HG02759 (cell line): ENCODE data around the gene SPATA31C1.
"Not testable (repeated sequence)": the region's sequence is repeated elsewhere in the genome, so short reads cannot be mapped to it uniquely, and the experiment has no call there.

ENCODE experiments used
- ATAC-seq: cut with Tn5 transposase; IDR thresholded peaks from one replicate; pipeline ENCODE4 v1.9.1; 2021; ENCODE audit warnings: mild to moderate bottlenecking, moderate library complexity; ENCODE audit not compliant: unreplicated experiment

SPATA31C1 gene

DNA sequence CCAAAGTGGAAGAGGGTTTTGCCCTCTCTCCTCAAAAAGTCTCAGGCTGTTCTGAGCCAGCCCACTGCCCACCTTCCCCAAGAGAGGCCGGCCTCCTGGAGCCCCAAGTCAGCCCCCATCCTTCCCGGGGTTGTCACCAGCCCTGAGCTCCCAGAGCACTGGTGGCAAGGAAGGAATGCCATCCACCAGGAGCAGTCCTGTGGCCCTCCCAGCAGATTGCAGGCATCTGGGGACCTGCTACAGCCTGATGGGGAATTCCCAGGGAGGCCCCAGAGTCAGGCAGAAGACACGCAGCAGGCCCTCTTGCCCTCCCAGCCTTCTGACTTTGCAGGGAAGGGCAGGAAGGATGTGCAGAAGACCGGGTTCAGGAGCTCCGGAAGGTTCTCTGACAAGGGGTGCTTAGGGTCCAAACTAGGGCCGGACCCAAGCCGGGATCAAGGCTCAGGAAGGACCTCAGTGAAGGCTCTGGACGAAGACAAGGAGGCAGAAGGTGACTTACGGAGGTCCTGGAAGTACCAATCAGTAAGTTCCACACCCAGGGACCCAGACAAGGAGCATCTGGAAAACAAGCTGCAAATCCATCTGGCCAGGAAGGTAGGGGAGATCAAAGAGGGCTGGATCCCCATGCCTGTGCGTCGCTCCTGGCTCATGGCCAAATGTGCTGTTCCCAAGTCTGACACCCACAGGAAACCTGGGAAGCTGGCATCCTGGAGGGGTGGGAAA, 31.4 kb upstream of the SPATA31C1 start:
- no peak for ATAC-seq

DNA sequence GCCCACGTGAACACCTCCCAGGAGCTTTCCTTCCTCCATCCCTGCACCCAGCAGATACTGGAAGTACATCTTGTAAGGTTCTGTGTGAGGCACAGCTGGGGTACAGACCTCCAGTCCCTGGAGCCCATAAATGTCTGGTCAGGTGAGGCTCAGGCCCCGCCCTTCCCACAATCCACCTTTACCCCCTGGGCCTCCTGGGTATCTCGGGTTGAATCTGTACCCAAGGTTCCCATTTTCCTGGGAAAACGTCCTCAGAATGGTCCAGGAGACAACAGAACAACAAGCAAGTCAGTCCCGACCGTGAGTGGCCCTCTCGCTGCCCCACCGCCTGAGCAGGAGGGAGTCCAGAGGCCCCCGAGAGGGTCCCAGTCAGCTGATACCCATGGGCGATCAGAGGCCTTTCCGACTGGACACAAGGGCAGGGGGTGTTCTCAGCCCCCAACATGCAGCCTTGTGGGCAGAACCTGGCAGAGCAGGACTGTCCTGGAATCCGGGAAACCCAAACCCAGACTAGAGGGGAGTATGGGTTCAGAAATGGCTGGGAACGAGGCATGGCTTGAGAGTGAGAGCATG, 30.7 kb upstream of the SPATA31C1 start:
- ATAC-seq = no peak

DNA sequence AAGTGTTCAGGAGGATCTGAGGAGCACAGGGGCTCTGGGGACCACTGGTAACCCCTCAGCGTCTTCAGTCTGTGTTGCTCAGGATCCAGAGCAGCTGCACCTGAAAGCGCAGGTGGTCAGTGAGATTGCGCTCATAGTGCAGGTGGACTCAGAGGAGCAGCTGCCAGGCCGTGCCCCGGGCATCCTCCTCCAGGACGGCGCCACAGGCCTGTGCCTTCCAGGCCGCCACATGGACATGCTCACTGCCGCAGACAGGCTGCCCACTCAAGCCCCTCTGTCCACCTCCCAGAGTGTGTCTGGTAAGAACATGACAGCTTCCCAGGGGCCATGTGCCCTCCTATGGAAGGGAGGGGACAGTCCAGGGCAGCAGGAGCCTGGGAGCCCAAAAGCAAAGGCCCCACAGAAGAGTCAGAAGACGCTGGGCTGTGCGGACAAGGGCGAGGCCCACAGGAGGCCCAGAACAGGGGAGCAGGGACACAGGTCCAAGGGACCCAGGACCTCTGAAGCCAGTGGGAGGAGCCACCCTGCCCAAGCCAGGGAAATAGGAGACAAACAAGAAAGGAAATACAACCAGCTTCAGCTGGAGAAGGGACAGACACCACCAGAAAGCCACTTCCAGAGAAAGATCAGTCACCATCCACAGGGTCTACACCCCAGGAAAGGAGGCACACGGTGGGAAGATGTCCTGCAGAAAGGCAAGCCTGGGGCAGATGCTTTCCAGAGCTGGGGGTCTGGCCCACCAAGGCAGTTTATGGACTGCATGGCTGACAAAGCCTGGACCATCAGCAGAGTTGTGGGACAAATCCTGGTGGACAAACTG, 29.9 kb upstream of the SPATA31C1 start:
- ATAC-seq = no peak

- ATAC-seq = no peak
These were observed 29.3 kb upstream of the SPATA31C1 start for GRCh38 chr9:87888501-87888900.

GRCh38 chr9:87889065-87889881, 28.5 kb upstream of the SPATA31C1 start:
- no peak for ATAC-seq

GRCh38 chr9:87889882-87890252, 27.9 kb upstream of the SPATA31C1 start:
- ATAC-seq = no peak

DNA sequence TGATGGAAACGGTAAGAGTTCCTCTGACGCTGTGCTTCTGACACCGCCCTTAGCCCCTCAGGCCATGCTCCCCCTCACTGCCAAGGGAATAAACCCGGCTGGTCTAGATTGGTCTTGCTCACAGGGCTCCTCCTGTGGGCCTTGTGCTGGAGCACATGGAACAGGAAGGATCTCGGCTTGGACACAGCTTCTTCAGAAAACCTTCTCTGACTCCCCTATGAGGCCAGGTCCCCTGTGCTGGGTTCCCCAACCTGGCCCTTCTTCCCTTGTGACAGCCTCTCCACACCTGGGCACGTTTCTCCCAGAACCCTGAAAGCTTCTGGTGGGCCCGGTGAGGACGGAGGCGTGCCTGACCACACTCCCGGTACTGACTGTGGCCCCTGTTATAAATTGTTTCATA, 26.9 kb upstream of the SPATA31C1 start:
- no peak for ATAC-seq

GRCh38 chr9:87891754-87892153, 26.0 kb upstream of the SPATA31C1 start:
- no peak for ATAC-seq

GRCh38 chr9:87892956-87893355, 24.8 kb upstream of the SPATA31C1 start:
- no peak for ATAC-seq

- ATAC-seq = no peak
These were observed 22.6 kb upstream of the SPATA31C1 start for GRCh38 chr9:87894998-87895625.

GRCh38 chr9:87896891-87897290, 20.9 kb upstream of the SPATA31C1 start:
- no peak for ATAC-seq

- ATAC-seq = no peak
These were observed 19.6 kb upstream of the SPATA31C1 start for GRCh38 chr9:87898151-87898550.

GRCh38 chr9:87902371-87902770, 15.4 kb upstream of the SPATA31C1 start:
- ATAC-seq = not testable (repeated sequence)

GRCh38 chr9:87909310-87910041, 8.3 kb upstream of the SPATA31C1 start:
- ATAC-seq = no peak

GRCh38 chr9:87910821-87911220, 6.9 kb upstream of the SPATA31C1 start:
- ATAC-seq = no peak

DNA sequence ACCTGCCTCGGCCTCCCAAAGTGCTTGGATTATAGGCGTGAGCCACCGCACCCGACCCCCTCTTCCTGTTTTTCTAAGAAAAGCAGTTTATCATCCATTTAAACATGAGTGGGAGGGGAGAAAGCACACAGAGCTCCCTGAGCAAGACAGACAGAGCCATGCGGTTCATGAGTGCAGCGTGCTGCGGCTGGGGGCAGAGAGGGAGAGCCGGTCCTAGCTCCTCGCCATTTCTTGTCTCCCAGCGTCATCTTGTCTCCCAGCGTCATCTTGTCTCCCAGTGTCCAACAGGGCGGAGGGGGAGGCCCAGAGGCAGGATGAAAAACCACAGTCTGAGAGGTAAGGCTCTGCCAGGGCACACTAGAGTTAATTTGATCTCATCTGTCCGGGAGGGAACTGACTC, 1.3 kb downstream of the SPATA31C1 start:
- not testable (repeated sequence) for ATAC-seq

- not testable (repeated sequence) for ATAC-seq
These were observed 3.8 kb downstream of the SPATA31C1 start for GRCh38 chr9:87921561-87921960.

DNA sequence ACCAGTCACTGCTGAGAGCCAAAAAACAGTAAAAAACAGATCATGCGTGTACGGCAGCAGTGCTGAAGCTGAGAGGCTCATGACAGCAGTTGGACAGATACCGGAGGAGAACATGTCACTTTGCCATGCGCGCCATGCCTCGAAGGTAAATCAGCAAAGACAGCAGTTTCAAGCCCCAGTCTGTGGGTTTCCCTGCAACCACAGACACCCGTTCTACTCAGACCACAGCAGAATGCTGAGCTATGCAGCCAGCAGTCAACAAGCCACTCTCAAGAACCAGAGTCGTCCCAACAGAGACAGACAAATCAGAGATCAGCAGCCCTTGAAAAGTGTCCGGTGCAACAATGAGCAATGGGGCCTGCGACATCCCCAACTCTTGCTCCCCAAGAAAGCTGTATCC, 5.2 kb downstream of the SPATA31C1 start:
- ATAC-seq = not testable (repeated sequence)

GRCh38 chr9:87924851-87925250, 7.1 kb downstream of the SPATA31C1 start:
- ATAC-seq = not testable (repeated sequence)

- not testable (repeated sequence) for ATAC-seq
These were observed 11.4 kb downstream of the SPATA31C1 start for GRCh38 chr9:87929152-87929551.
